ENCODE results near the gene BNC2.

The BNC2 gene

GRCh38 chr9:16433494-16433893, 437.0 kb downstream of the BNC2 start:
- Histone ChIP-seq H3K9ac (ENCODE audit: low read length) (no peak overlapping the region), H3K27me3 (ENCODE audit: control insufficient read depth, insufficient read depth, low read length) (no peaks in the 10 kb centered on the region), H3K36me3 (ENCODE audit: control insufficient read depth, insufficient read depth, low read length) (no peaks in the 10 kb centered on the region; the same call in 1 of the 2 replicates), H3K4me1 (ENCODE audit: control insufficient read depth, insufficient read depth, low read length) (peaks cover 18% of the 10 kb centered on the region), H3K27ac (ENCODE audit: low read depth, low read length) (no peak overlapping the region), H3K9me3 (ENCODE audit: control insufficient read depth, insufficient read depth, low read depth, low read length) (no peaks in the 10 kb centered on the region), H3K4me3 (ENCODE audit: low read depth, low read length) (no peak overlapping the region)

- Histone ChIP-seq H3K27ac (ENCODE audit: low read depth, low read length) (no peak overlapping the region), H3K4me3 (ENCODE audit: low read depth, low read length) (no peak overlapping the region), H3K9me3 (ENCODE audit: control insufficient read depth, insufficient read depth, low read depth, low read length) (no peaks in the 10 kb centered on the region), H3K9ac (ENCODE audit: low read length) (no peak overlapping the region), H3K27me3 (ENCODE audit: control insufficient read depth, insufficient read depth, low read length) (no peaks in the 10 kb centered on the region), H3K4me1 (ENCODE audit: control insufficient read depth, insufficient read depth, low read length) (peaks cover 18% of the 10 kb centered on the region), H3K36me3 (ENCODE audit: control insufficient read depth, insufficient read depth, low read length) (no peaks in the 10 kb centered on the region; the same call in 1 of the 2 replicates)
These were observed 438.6 kb downstream of the BNC2 start for GRCh38 chr9:16431666-16432392.

- Histone ChIP-seq H3K27ac (ENCODE audit: low read depth, low read length) (no peak overlapping the region), H3K4me1 (ENCODE audit: control insufficient read depth, insufficient read depth, low read length) (peaks cover 28% of the 10 kb centered on the region), H3K9ac (ENCODE audit: low read length) (no peak overlapping the region), H3K4me3 (ENCODE audit: low read depth, low read length) (no peak overlapping the region), H3K9me3 (ENCODE audit: control insufficient read depth, insufficient read depth, low read depth, low read length) (no peaks in the 10 kb centered on the region), H3K36me3 (ENCODE audit: control insufficient read depth, insufficient read depth, low read length) (no peaks in the 10 kb centered on the region), H3K27me3 (ENCODE audit: control insufficient read depth, insufficient read depth, low read length) (no peaks in the 10 kb centered on the region)
These were observed 440.8 kb downstream of the BNC2 start for GRCh38 chr9:16429671-16430070.

- Histone ChIP-seq H3K27ac (ENCODE audit: low read depth, low read length) (no peak overlapping the region), H3K4me3 (ENCODE audit: low read depth, low read length) (no peak overlapping the region), H3K36me3 (ENCODE audit: control insufficient read depth, insufficient read depth, low read length) (no peaks in the 10 kb centered on the region), H3K27me3 (ENCODE audit: control insufficient read depth, insufficient read depth, low read length) (no peaks in the 10 kb centered on the region), H3K4me1 (ENCODE audit: control insufficient read depth, insufficient read depth, low read length) (peaks cover 28% of the 10 kb centered on the region), H3K9ac (ENCODE audit: low read length) (no peak overlapping the region), H3K9me3 (ENCODE audit: control insufficient read depth, insufficient read depth, low read depth, low read length) (no peaks in the 10 kb centered on the region)
These were observed 442.5 kb downstream of the BNC2 start for GRCh38 chr9:16427873-16428427.

- no peak overlapping the region for H3K9ac ChIP-seq (ENCODE audit: low read length)
- H3K36me3 ChIP-seq (ENCODE audit: control insufficient read depth, insufficient read depth, low read length) = no peaks in the 10 kb centered on the region
- H3K4me1 ChIP-seq (ENCODE audit: control insufficient read depth, insufficient read depth, low read length) = peaks cover 20% of the 10 kb centered on the region
- no peak overlapping the region for H3K27ac ChIP-seq (ENCODE audit: low read depth, low read length)
- no peak overlapping the region for H3K4me3 ChIP-seq (ENCODE audit: low read depth, low read length)
- H3K27me3 ChIP-seq (ENCODE audit: control insufficient read depth, insufficient read depth, low read length) = no peaks in the 10 kb centered on the region
- H3K9me3 ChIP-seq (ENCODE audit: control insufficient read depth, insufficient read depth, low read depth, low read length) = no peaks in the 10 kb centered on the region
These were observed 443.8 kb downstream of the BNC2 start for GRCh38 chr9:16426716-16427115.

GRCh38 chr9:16425562-16426231, 444.8 kb downstream of the BNC2 start:
- Histone ChIP-seq H3K9ac (ENCODE audit: low read length) (no peak overlapping the region), H3K27ac (ENCODE audit: low read depth, low read length) (no peak overlapping the region), H3K9me3 (ENCODE audit: control insufficient read depth, insufficient read depth, low read depth, low read length) (no peaks in the 10 kb centered on the region)

GRCh38 chr9:16422114-16422513, 448.4 kb downstream of the BNC2 start:
- Histone ChIP-seq H3K4me3 (ENCODE audit: low read depth, low read length) (no peak overlapping the region), H3K27ac (ENCODE audit: low read depth, low read length) (no peak overlapping the region), H3K4me1 (ENCODE audit: control insufficient read depth, insufficient read depth, low read length) (peaks cover 28% of the 10 kb centered on the region), H3K27me3 (ENCODE audit: control insufficient read depth, insufficient read depth, low read length) (no peaks in the 10 kb centered on the region), H3K9me3 (ENCODE audit: control insufficient read depth, insufficient read depth, low read depth, low read length) (no peaks in the 10 kb centered on the region), H3K36me3 (ENCODE audit: control insufficient read depth, insufficient read depth, low read length) (no peaks in the 10 kb centered on the region; the same call in 1 of the 2 replicates), H3K9ac (ENCODE audit: low read length) (no peak overlapping the region)

More at GRCh38 chr9:16425562-16426231, 444.8 kb downstream of the BNC2 start:
- H3K4me3 ChIP-seq (ENCODE audit: low read depth, low read length) = no peak overlapping the region
- no peaks in the 10 kb centered on the region for H3K27me3 ChIP-seq (ENCODE audit: control insufficient read depth, insufficient read depth, low read length)
- H3K4me1 ChIP-seq (ENCODE audit: control insufficient read depth, insufficient read depth, low read length) = peaks cover 29% of the 10 kb centered on the region
- no peaks in the 10 kb centered on the region for H3K36me3 ChIP-seq (ENCODE audit: control insufficient read depth, insufficient read depth, low read length)

GRCh38 chr9:16421532-16421931, 448.9 kb downstream of the BNC2 start:
- H3K9me3 ChIP-seq (ENCODE audit: control insufficient read depth, insufficient read depth, low read depth, low read length) = no peaks in the 10 kb centered on the region
- H3K27me3 ChIP-seq (ENCODE audit: control insufficient read depth, insufficient read depth, low read length) = no peaks in the 10 kb centered on the region
- no peak overlapping the region for H3K4me3 ChIP-seq (ENCODE audit: low read depth, low read length)
- H3K9ac ChIP-seq (ENCODE audit: low read length) = no peak overlapping the region
- H3K27ac ChIP-seq (ENCODE audit: low read depth, low read length) = no peak overlapping the region
- peaks cover 30% of the 10 kb centered on the region for H3K4me1 ChIP-seq (ENCODE audit: control insufficient read depth, insufficient read depth, low read length)
- H3K36me3 ChIP-seq (ENCODE audit: control insufficient read depth, insufficient read depth, low read length) = no peaks in the 10 kb centered on the region; the same call in 1 of the 2 replicates

GRCh38 chr9:16419124-16419523, 451.3 kb downstream of the BNC2 start:
- Histone ChIP-seq H3K9me3 (ENCODE audit: control insufficient read depth, insufficient read depth, low read depth, low read length) (no peaks in the 10 kb centered on the region), H3K4me3 (ENCODE audit: low read depth, low read length) (no peak overlapping the region), H3K27me3 (ENCODE audit: control insufficient read depth, insufficient read depth, low read length) (no peaks in the 10 kb centered on the region), H3K9ac (ENCODE audit: low read length) (no peak overlapping the region), H3K4me1 (ENCODE audit: control insufficient read depth, insufficient read depth, low read length) (peaks cover 26% of the 10 kb centered on the region), H3K36me3 (ENCODE audit: control insufficient read depth, insufficient read depth, low read length) (no peaks in the 10 kb centered on the region; the same call in 1 of the 2 replicates), H3K27ac (ENCODE audit: low read depth, low read length) (no peak overlapping the region)

- no peak overlapping the region for H3K9ac ChIP-seq (ENCODE audit: low read length)
- H3K4me1 ChIP-seq (ENCODE audit: control insufficient read depth, insufficient read depth, low read length) = peaks cover 26% of the 10 kb centered on the region
- no peaks in the 10 kb centered on the region for H3K9me3 ChIP-seq (ENCODE audit: control insufficient read depth, insufficient read depth, low read depth, low read length)
- no peak overlapping the region for H3K4me3 ChIP-seq (ENCODE audit: low read depth, low read length)
- H3K27me3 ChIP-seq (ENCODE audit: control insufficient read depth, insufficient read depth, low read length) = no peaks in the 10 kb centered on the region
- H3K36me3 ChIP-seq (ENCODE audit: control insufficient read depth, insufficient read depth, low read length) = no peaks in the 10 kb centered on the region; the same call in 1 of the 2 replicates
- H3K27ac ChIP-seq (ENCODE audit: low read depth, low read length) = no peak overlapping the region
These were observed 451.7 kb downstream of the BNC2 start for GRCh38 chr9:16418721-16419120.

- no peaks in the 10 kb centered on the region; the same call in 1 of the 2 replicates for H3K36me3 ChIP-seq (ENCODE audit: control insufficient read depth, insufficient read depth, low read length)
- H3K9ac ChIP-seq (ENCODE audit: low read length) = no peak overlapping the region
- no peak overlapping the region for H3K27ac ChIP-seq (ENCODE audit: low read depth, low read length)
- H3K4me3 ChIP-seq (ENCODE audit: low read depth, low read length) = no peak overlapping the region
- H3K27me3 ChIP-seq (ENCODE audit: control insufficient read depth, insufficient read depth, low read length) = no peaks in the 10 kb centered on the region
- peaks cover 26% of the 10 kb centered on the region for H3K4me1 ChIP-seq (ENCODE audit: control insufficient read depth, insufficient read depth, low read length)
- no peaks in the 10 kb centered on the region for H3K9me3 ChIP-seq (ENCODE audit: control insufficient read depth, insufficient read depth, low read depth, low read length)
These were observed 452.7 kb downstream of the BNC2 start for GRCh38 chr9:16417749-16418148.
